GM10847 (cell line): ENCODE measurements around the gene NUP58.
A peak's percentile ranks its signal among the peaks of the same experiment; 100 is the strongest.

Source experiments
- POLR2A ChIP-seq: IDR thresholded peaks from 2 replicates; pipeline ENCODE4 v1.6.1; 2011; ENCODE audit not compliant: insufficient read length; ENCODE audit errors: extremely low read depth

The NUP58 gene, protein sequence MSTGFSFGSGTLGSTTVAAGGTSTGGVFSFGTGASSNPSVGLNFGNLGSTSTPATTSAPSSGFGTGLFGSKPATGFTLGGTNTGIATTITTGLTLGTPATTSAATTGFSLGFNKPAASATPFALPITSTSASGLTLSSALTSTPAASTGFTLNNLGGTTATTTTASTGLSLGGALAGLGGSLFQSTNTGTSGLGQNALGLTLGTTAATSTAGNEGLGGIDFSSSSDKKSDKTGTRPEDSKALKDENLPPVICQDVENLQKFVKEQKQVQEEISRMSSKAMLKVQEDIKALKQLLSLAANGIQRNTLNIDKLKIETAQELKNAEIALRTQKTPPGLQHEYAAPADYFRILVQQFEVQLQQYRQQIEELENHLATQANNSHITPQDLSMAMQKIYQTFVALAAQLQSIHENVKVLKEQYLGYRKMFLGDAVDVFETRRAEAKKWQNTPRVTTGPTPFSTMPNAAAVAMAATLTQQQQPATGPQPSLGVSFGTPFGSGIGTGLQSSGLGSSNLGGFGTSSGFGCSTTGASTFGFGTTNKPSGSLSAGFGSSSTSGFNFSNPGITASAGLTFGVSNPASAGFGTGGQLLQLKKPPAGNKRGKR

DNA sequence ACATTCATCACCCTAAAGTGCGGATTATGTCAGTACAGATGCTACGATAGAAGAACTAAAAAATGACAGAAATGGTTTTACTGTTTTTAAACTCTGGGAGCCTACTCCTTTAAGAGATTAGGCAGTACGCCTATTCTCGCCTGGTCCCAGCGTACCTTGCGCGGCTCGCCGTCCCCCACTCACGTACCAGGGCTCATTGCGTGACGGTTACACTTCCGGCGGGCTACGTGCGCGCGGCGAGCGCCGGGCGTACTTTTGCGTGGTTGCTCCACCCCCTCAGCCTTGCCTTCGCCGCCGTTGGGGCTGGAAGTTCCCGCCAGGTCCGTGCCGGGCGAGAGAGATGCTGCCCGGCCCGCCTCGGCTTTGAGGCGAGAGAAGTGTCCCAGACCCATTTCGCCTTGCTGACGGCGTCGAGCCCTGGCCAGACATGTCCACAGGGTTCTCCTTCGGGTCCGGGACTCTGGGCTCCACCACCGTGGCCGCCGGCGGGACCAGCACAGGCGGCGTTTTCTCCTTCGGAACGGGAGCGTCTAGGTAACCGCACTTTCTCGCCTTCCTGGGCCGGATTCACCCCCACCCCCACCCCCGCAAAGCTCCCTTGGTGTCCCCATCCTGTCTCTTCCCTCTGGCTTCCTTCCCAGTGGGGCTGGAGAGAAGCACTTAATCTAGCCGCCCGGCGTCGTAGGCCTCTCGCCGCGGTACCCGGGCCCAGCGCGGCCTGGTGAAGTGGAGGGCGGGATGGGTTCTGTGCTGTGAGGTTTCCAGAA, at the start of gene NUP58:
Gene NUP58, plus strand, starts transcription at position 279 of the 767 bp plus-strand sequence. Its CDS starts 149 bp downstream, at position 428.
- peak; percentile 88 for TF ChIP-seq POLR2A

DNA sequence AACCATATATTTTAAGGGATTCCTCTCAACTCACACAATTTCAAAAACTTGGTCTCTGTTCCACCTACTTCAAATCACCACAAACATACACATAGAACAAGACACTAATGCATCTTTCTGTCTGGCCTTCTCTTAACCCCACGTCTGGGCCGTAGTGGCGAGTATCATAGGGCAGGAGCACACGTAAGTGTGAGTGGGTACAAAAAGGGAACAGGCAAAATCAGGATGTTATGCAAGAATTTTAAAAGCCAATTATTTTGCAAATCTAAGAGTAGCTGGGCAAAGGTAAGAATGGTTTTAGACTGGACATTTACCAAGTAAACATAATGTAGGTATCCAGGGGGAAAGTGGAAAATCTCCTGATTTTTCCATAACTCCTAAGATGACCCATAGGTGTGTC, 49.2 kb upstream of the NUP58 start:
- no peak for TF ChIP-seq POLR2A

DNA sequence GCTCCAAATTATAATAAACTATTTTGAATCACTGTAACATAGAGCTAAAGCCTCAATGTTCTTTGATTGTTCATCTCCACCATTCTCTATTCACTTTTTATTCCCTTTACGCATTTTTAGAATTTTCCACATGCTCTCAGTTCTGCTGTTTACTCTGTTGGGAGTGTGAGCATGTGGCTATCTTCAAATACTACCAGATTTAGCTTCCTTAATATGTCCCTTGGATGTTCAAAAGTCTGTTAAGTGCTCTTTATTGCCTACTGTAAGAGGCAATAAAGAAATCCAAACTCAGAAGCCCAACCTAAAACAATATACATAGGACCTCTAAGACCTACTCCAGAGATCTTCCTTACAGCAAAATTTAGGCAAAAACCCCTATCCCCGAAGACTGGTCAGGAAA, 48.7 kb upstream of the NUP58 start:
- TF ChIP-seq POLR2A, result no peak

DNA sequence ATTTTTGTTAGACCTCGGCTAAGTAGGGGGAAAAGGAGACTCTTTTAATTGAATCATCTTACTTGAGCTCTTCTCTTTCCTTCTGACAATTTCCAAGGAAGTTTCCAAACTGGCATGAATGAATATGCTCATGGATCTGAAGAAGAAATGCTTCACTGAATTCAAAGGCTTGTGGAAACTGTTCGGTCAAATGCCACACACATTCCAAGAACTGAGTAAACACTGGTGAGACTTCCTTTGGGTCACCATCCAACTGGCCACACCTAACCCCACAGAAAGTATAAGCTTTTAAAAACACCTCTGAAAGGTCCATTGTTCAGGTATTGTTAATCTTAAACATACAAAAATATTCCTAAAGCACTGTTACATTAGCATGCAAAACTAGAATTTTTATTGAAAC, 47.7 kb upstream of the NUP58 start:
- no peak for TF ChIP-seq POLR2A

DNA sequence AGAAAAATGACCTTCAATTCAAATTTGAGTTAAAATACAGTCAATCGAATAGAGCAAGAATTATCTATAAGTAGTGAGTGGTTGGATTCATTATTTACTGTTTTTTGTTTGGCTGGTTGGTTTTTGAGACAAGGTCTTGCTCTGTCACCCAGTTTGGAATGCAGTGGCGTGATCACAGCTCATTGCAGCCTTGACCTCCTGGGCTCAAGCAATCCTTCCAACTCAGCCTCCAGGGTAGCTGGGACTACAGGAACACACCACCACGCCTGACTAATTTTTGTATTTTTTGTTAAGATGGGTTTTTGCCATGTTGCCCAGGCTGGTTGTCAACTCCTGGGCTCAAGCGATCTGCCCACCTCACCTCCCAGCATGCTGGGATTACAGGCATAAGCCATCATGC, 39.2 kb upstream of the NUP58 start:
- TF ChIP-seq POLR2A, result no peak

DNA sequence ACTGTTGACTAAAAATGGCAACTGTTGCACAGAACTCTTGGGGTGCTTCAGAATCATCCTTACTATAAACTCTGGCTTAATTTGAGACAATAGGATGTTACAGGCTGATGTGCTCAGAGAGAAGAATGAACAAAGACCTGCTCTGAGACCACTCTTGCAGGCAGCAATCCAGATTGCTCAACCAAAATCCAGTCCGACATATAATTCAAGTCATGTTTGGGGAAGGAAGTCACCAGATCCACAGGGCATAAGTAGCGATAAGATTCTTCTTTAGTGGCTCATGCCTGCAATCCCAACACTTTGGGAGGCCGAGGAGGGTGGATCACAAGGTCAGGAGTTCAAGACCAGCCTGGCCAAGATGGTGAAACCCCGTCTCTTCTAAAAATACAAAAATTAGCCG, 34.7 kb upstream of the NUP58 start:
- no peak for TF ChIP-seq POLR2A

DNA sequence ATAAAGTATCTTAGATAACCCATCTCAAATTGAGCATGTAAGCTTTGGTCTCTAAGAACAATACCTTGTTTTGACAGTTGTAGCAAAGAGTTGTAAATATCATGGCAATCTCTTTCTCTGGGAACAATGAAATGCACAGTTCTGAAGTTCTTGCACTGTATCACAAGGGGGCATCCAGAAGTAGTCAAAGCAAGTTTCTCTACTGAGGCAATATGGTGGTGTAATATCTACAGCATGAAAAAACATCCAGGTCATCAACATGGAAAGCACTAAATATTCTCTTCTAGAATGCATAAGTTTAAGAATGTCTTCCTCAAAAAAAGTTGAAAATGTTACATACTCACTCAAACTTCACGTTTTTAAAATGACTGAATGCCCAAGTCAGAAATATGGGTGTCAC, 33.7 kb upstream of the NUP58 start:
- TF ChIP-seq POLR2A, result no peak

DNA sequence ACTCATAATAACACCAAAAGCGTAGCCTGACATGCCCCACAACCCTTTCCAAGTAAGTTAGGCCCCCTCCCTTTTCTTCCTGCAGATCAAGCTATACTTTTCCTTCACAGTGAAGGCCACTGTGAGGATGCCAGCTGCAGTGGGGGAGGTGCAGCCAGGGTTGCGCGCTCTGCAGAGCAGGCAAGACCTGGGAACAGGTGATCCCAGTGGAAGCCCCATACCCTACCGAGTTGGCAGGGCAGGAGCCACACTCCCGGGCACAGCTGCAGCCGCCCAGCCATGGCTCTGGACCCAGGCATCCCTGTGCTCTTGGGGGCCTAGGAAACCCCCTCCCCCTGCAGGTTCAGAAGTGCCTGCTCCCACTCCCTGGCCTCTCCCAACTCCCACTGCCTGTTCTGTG, 32.9 kb upstream of the NUP58 start:
- TF ChIP-seq POLR2A, result no peak

DNA sequence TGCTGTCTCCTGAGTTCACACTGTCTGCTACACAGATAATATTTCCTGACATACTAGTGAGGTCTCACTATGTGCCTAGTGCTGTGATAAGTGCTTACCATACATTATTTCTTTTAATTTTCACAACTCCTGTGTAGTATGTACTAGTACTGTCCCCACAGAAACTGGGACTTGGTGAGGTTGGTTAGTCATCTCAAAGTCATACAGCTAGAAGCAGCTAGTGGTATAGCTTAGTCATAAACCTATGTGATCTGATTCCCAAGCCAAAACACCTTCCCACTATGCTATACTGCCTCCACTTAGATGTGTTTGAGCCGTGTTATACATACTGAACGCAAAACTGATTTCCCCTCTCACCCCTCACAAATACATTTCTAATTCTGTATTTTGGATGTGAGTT, 24.7 kb upstream of the NUP58 start:
- TF ChIP-seq POLR2A, result no peak

DNA sequence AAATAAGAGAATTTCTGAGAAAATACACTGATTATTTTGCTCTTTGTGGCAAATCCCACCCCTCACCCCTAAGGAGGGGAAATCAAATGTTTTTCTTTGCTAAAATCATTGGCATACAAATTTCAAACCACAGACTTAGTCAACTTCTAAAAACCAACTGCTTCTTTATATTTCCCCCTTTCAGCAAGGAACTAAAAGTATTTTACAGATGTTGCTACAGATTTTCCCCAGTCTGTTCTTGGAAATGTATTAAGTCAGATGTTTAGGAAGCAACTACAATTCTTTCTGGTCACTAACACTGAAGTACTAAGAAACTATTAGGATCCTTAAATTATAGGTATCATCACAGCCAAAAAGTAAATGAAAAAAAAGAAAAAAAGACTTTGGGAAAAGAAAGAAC, 21.0 kb upstream of the NUP58 start:
- no peak for TF ChIP-seq POLR2A

DNA sequence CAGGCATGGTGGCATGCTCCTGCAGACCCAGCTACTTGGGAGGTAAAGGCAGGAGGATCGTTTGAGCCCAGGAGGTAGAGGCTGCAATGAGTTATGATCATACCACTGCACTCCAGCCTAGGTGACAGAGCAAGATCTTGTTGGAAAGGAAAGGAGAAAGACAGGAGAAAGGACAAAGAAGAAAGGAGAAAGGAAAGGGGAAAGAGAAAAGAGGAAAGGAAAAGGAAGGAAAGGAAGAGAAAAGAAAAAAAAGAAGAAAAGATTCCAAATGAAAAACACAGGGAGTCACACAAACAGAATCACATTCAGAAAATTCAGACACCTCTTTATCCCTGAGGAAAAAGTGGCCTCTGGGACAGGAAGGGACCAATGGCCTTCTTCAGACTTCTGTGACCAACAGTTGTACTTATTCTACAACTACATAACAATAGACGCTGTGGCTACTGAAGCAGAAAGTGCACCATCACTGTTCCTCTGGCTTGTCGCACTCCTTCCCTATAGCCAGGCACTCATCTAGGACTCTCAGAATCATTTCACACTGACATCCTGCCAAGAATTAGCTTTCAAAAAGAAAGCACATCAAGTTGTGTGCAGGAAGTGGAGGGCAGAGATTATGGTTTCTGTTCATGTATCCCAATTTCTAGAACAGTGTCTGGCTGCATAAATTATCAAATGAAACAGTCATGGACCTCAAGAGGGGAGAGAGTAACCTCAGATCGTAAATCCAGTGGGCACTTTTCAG, 20.1 kb upstream of the NUP58 start:
- TF ChIP-seq POLR2A, result no peak

DNA sequence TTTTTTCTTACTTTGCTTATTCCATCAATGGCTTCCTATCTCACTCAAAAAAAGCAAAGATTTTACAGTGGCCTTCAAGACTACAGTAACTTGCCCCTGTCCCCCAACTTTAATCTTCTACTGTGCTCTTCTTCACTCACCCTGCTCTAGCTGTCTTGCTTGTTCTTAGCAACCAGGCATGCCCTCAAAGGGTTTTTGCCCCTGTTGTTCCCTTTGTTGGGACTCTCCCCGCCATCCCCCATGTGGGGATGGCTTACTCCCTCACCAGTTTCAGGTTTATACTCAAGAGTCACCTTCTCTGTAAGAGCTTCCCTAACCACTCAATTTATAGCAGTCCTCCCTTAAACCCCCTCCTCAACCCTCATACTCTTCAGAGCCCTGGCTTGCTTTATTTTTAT, 19.5 kb upstream of the NUP58 start:
- no peak for TF ChIP-seq POLR2A

DNA sequence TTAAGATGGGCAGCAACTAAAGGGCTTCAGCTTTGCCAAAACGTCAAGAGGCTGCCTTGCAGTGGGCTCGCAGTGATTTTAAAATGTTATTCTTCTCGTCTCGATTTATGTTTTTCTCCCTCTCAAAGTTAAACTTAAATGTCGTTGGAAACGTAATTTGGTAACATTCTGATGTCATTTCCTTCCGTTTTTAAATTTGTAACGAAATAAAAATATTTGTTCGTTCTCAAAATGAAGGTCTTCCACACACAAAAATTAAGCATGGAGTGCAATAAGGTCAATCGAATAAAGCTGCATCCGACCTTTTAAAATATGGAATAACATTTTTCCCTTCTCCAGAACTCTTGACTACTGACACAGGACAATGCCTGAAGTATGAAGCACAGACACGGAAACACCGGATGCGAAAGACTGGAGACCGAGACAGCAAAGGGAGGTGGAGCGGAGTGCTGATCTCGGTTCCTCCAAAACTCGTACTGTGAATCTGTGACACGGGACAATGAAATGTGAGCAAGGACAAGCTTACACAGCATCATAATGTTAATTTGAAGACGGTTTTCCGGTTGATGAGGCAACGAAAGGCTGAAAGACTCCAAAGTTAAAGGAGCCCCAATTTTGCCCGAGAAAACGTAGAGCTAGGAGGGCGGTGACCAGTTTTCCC, 15.0 kb upstream of the NUP58 start:
- TF ChIP-seq POLR2A, result no peak

DNA sequence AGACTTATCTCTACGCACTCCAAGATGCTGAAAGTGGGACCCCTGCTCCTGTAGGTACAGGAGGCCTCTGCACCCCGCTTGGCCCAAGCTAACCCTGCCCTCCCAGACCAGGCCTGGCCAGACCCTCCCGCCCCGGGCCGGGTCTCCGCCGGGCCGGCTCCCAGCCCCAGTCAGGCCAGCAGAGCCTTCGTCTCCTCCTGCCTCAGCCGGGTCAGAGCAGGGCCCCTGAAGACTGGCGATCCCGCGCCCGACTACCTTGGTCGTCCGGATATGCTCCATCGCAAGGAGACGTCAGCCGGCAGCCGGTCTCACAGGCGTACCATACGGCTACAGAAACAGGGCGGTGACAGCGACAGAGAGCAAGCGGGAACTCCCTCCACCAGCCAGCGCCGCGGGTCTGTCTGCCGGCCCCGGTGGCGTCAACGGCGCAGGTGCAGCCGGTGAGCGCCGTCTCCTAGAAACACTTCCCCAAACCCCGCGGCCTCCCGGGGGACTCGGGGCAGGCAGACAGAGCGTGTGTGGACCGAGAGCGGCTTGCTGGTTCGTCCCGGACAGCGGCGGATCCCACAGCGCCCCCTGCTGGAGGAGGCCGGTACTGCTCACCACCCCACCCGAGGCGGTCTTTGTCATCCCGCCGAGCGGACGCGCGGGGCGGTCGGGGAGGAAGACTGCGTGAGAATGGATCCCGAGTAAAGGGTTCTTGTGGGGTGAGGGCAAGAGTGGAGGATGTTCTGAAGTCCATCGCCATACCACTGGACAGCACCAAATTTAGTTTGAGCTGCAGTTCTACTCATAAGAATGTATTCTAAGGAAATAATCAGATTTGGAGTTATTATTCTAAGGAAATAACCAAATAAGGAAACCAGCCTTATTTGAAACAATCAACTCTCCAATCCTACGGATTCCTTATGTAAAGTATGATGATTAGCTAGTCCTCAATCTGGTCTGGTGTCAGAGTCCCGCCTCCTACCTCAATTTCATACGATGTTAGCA, 14.2 kb upstream of the NUP58 start, which contains the start of gene MTMR6:
Gene MTMR6, minus strand, starts transcription at position 520 of the 993 bp plus-strand sequence. Its CDS starts 241 bp downstream, at position 279.
- peak; percentile 66 for TF ChIP-seq POLR2A

DNA sequence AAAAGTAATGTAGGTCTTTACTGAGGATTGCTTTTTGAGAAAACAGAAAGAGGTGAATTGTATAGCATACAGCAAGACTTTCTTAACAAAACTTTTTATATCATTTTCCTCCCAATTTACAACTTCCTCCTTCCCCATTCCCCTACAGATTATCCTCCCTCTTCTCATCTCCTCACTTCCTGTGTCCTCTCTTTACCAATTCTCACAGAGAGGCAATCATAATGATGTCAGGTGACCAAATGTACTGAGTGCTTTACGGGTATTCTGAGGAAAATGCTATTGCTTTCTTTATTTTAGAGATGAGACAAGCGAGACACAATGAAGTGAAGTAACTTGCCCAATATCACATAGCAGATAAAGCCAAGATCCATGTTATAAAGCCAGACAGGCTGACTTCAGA, 12.5 kb upstream of the NUP58 start:
- no peak for TF ChIP-seq POLR2A
